ENCODE results near the gene KCND3.

DNA sequence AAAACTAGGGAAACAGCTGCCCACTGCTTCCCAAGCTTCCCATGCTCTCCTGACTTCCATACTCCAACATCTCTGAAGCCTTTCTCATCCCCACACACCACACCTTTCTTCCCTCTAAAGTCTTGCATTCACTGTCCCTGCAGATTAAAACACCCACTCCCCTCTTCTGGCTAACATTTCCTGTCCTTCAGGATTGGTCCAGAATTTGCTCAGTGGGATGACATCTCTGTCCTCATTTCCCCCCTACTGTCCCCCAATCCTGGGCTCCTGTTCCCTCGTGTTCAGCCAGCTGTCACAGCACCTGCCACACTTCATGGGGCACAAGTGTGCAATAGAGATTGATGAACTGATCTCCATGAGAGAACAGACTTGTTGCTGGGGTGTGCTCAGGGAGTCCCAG lies 82.7 kb downstream of the KCND3 start:
- no peak for TF ChIP-seq POLR2A (IDR thresholded peaks at IDR 0.05; ENCODE audit: low read depth, low read length)
- TF ChIP-seq TAF1 (IDR thresholded peaks at IDR 0.05; ENCODE audit: borderline replicate concordance, low read depth, low read length): no peak
- TF ChIP-seq POLR2AphosphoS5 (IDR thresholded peaks at IDR 0.05; ENCODE audit: low read depth, low read length): no peak

Data from GM12892 (cell line).